Thymus (tissue), 11 donors: ENCODE measurements around the gene TADA2A. TPM values are rescaled to one million over a fixed set of nuclear protein-coding genes. Genes with fewer than 3 reads are reported as not detected.

Source experiments
- DNase-seq, 9 donors: peaks; one replicate each; pipeline ENCODE4 v3.0.0-alpha.2; 2013; ENCODE audit warnings: low spot score in 9 of 9, low read depth in 6 of 9, missing footprints in 1 of 9
- H3K27ac ChIP-seq, 2 donors: one replicate each; pipeline ENCODE4 v1.5.1; 2013; ENCODE audit warnings: control low read depth in 1 of 2, low read depth in 1 of 2, low read length in 1 of 2, mild to moderate bottlenecking in 1 of 2, moderate library complexity in 1 of 2
- H3K27me3 ChIP-seq, 2 donors: one replicate each; pipeline ENCODE4 v1.5.1; 2013; ENCODE audit warnings: low read length in 1 of 2; ENCODE audit not compliant: control insufficient read depth in 2 of 2, insufficient read depth in 1 of 2
- H3K36me3 ChIP-seq, 2 donors: one replicate each; pipeline ENCODE4 v1.5.1; 2013; ENCODE audit warnings: low read length in 1 of 2, mild to moderate bottlenecking in 1 of 2, moderate library complexity in 1 of 2; ENCODE audit not compliant: control insufficient read depth in 2 of 2, insufficient read depth in 2 of 2
- H3K4me1 ChIP-seq, 2 donors: one replicate each; pipeline ENCODE4 v1.5.1; 2013; ENCODE audit warnings: low read length in 2 of 2; ENCODE audit not compliant: control insufficient read depth in 2 of 2, insufficient read depth in 2 of 2
- H3K4me3 ChIP-seq, 2 donors: one replicate each; pipeline ENCODE4 v1.5.1; 2013; ENCODE audit warnings: low read length in 2 of 2, control low read depth in 1 of 2, mild to moderate bottlenecking in 1 of 2
- H3K9me3 ChIP-seq, 2 donors: one replicate each; pipeline ENCODE4 v1.5.1; 2013; ENCODE audit warnings: low read length in 1 of 2, mild to moderate bottlenecking in 1 of 2; ENCODE audit not compliant: control insufficient read depth in 2 of 2, insufficient read depth in 1 of 2
- WGBS: extraction: QIAGEN DNeasy Blood & Tissue Kit; methylation state at CpG from one replicate; pipeline ENCODE4 v1.1.7; 2013; 5-methylcytosine and 5-hydroxymethylcytosine counted together
- polyA plus RNA-seq: library from polyadenylated mRNA; stranded (reverse); fragments of 200-250 nt; gene quantifications from one replicate; pipeline ENCODE4 v1.2.3, GENCODE V29; 2013
- total RNA-seq: library from RNA; stranded (reverse); fragments of 120-200 nt; gene quantifications from one replicate; pipeline ENCODE4 v1.2.4, GENCODE V29; 2013
- donor health status: healthy.

Gene TADA2A
- total and polyA plus RNA-seq, 2 donors: 14.8 to 18.8 TPM

DNA sequence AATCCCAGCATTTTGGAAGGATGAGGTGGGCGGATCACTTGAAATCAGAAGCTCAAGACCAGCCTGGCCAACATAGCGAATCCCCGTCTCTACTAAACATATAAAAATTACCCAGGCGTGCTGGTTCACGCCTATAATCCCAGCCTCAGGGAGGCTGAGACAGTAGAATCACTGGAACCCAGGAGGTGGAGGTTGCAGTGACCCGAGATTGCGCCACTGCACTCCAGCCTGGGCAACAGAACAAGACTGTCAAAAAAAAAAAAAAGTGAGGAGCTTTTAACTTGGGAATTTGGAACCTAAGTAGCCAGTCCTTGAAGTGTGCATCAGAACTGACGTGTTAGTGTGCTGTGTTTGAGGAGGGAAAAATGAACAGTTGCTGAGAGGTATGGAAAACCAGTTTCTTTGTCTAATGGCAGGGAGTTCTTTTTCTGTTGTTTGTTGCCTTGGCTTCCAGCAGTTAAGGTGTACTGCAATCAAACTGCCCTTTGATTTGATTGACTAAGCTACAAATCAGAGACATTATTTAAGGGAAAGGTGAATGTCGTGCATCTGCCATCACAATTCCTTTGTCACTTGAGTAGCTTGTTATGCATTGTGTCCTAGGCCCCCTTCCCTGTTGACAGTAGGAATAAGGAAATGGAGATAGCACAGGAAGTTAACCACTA is 74.4 kb downstream of the TADA2A start:
- Histone ChIP-seq H3K4me1 (peaks cover 0 to 4% of the 10 kb centered on the region in 2 donors), H3K27ac (peak overlapping the region in 1 of 2 donors; percentile 1)
- DNase-seq: no peak

DNA sequence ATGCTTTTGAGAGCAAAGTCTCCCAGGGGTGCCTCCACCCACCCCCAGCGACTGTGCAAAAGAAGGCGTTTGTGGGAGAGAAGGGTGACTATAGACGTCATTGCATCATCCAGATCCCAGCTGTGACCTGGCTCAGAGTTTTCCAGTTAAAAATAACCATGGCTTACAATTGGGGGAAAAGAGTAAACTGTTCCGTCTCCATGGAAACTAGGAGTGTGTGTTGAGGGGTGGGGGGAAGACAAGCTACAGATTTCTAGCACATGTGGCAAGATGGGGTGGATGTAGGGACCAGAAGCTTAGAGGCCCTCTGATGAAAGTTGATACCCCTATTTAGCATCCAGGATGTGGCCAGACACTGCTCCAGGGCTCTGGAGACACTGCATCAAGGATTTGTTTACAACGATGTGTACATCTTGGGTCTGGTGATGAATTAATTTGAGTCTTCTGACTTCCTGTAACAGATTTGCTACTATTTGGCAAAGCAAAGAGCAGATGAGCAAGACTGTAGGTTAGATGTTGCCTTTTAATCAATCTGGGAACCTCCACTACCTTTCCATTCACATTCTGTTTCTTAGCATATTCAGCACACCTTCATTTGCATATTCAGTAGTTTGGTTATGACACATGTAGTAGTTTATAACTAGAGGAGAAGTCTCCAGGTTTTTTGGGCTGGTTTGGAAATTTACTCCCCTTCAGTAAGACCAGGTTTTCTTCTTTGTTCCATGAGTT is 76.8 kb downstream of the TADA2A start:
- Histone ChIP-seq H3K4me3 (no peak overlapping the region), H3K9me3 (no peaks in the 10 kb centered on the region), H3K4me1 (peaks cover 0 to 5% of the 10 kb centered on the region in 2 donors), H3K27me3 (peaks cover 3 to 4% of the 10 kb centered on the region in 2 donors), H3K27ac (peak overlapping the region in 1 of 2 donors; percentile 31), H3K36me3 (peaks cover 4 to 9% of the 10 kb centered on the region in 2 donors)
- WGBS: 93% methylated on average over 5 of the region's 5 CpGs
- no peak for DNase-seq

More for the DNA sequence above, 74.4 kb downstream of the TADA2A start:
- Histone ChIP-seq H3K36me3 (peaks cover 24 to 26% of the 10 kb centered on the region in 2 donors), H3K9me3 (no peaks in the 10 kb centered on the region), H3K27me3 (no peaks in the 10 kb centered on the region), H3K4me3 (no peak overlapping the region)
- 98% methylated on average over 9 of the region's 9 CpGs for whole genome bisulfite sequencing

DNA sequence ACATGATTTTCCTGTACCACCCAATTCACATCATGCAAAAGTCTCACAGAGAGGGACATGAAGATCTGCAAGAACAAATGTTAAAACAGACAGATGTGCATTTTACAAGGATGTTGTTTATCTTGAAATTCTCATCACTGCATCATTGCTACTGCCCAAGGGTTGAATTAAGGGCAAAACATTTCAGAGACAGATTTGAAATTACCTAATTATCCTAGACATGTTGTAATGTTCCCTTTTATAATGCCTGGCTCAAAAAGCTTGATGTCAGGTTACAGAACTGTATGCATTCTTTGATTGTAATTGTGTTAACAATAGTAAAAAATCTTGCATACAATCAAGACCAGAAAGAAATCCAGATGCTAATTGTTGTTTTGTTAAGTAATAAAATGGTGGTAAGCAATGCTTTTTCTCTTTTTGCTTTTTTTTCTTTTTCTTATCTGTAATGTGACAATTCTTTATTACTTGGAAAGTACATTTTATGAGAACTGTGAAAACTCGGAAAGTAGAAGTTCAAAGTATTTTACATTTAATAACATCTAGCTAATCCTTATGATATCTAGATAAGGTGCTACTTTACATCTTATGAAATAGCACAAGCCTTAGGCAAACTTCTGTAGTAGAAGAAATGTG is 79.4 kb downstream of the TADA2A start:
- DNase-seq: no peak
- Histone ChIP-seq H3K27ac (no peak overlapping the region), H3K4me3 (no peak overlapping the region), H3K9me3 (no peaks in the 10 kb centered on the region), H3K27me3 (peaks cover 8 to 19% of the 10 kb centered on the region in 2 donors), H3K36me3 (peaks cover 0 to under 1% of the 10 kb centered on the region in 2 donors), H3K4me1 (peaks cover 4 to 23% of the 10 kb centered on the region in 2 donors)
- 99% methylated on average over 1 of the region's 1 CpG for WGBS

DNA sequence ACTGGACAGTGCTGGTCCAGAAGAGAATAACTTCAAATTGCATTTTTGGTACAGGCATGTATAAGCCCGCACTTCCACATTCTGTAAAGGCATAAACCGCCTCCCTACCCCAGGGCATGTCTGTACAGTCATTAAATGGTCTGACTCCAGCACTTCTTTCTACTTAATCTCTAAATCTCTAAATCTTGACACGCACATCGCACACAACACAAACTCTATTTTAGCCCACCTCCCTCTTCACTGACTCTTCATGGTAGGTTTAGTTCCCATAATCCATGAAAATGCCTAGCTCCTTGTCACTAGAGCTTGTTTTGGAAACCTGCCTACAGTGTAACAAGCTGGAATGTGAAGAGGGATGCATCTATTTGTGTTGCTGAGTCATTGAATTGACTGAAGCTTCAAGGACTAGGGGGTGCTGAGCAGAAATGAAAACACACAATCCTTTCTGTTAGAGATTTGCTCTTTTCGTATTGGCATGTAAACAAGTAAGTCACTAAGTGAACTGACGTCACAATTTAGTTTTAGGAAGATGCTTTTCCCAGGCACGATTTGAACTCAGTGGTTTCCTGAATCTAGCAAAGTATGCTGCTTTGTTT is 81.4 kb downstream of the TADA2A start:
- peaks cover 4 to 23% of the 10 kb centered on the region in 2 donors for H3K4me1 ChIP-seq
- WGBS: 33% methylated on average over 7 of the region's 7 CpGs
- H3K27ac ChIP-seq: peak overlapping the region; percentile 46 to 78
- no peaks in the 10 kb centered on the region for H3K9me3 ChIP-seq
- DNase-seq: peak in 3 of 9 donors; percentile 10 to 35 (median 11)
- H3K36me3 ChIP-seq: no peaks in the 10 kb centered on the region
- H3K27me3 ChIP-seq: peaks cover 8 to 19% of the 10 kb centered on the region in 2 donors
- H3K4me3 ChIP-seq: peak overlapping the region in 1 of 2 donors; percentile 78

DNA sequence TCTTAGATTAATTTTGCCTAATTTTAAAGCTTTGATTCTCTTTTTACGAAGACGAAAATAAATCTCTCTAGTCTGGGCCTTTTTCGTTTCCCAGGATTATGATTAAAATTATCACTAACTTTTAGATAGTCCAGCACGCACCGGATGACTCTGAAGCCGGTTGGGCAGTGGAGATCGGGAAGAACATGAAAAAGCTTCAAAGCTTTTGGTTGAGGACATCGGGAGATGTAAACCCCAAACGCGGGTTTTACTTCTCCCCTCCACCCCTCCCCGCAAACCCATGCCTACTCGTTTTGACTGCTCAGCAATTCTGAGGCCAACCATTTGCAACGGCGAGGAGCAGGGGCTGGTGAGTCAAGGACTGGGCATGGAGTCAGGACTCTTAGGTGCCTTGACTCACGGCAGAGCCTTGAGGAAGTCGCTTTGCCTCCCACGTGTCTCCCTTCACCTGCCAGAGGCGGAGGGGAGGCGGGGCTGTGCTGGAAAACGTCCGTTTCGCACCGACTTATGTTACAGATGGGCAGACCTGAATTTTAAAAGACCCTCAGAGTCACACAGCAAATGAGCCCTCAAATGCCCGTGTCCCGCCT is 82.0 kb downstream of the TADA2A start:
- Histone ChIP-seq H3K9me3 (no peaks in the 10 kb centered on the region), H3K4me3 (peak overlapping the region; percentile 62 to 78), H3K27me3 (peaks cover 8 to 19% of the 10 kb centered on the region in 2 donors), H3K27ac (peak overlapping the region; percentile 78 to 95), H3K4me1 (peaks cover 4 to 22% of the 10 kb centered on the region in 2 donors), H3K36me3 (no peaks in the 10 kb centered on the region)
- peak in 7 of 9 donors; percentile 12 to 58 (median 28) for DNase-seq
- WGBS: 5% methylated on average over 25 of the region's 25 CpGs

DNA sequence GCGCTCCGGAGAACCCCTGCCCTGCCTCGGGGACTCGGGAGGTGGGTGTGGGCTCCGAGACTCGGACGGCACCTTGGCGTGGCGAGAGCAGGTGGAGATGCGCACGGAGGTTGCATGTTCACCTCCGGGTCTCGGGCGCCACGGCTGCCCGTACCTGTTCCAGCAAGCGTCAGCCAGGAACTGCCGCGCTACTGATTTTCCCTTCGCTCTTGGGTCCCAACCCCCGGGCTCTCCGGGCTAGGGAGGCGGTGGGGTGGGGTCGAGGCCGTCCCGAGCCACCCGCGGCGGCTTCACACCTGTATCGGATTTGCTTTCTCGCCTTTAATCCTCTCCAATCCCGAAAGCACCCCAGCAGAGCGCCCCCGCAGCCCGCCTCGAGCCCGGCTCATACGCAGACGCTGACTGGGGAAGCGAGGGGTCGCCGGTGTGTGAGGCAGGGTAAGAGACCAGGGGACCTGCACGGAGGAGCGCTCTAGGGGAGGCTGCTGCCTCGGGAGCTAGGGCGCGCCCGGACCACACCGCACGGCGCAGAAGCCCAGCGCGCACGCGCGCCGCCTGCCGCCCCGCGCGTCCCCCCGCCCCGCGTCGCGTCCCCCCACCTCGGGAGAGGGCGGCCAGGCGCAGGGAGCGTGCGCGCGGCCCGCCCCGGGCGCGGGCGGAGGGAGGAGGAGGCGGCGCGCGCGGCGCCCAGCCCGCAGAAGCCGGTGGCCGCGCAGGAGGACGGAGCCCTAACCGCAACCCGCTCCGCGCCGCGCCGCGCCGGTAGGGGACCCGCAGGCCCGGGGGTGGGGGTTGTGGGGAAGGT is 82.7 kb downstream of the TADA2A start, which contains the start of gene DUSP14:
DUSP14 (plus strand) TSS at position 695 of the 805 bp plus-strand sequence. CDS start 22,382 bp downstream, outside the sequence.
- DNase-seq: peak; percentile 24 to 88 (median 70)
- peaks cover 4 to 22% of the 10 kb centered on the region in 2 donors for H3K4me1 ChIP-seq

DNA sequence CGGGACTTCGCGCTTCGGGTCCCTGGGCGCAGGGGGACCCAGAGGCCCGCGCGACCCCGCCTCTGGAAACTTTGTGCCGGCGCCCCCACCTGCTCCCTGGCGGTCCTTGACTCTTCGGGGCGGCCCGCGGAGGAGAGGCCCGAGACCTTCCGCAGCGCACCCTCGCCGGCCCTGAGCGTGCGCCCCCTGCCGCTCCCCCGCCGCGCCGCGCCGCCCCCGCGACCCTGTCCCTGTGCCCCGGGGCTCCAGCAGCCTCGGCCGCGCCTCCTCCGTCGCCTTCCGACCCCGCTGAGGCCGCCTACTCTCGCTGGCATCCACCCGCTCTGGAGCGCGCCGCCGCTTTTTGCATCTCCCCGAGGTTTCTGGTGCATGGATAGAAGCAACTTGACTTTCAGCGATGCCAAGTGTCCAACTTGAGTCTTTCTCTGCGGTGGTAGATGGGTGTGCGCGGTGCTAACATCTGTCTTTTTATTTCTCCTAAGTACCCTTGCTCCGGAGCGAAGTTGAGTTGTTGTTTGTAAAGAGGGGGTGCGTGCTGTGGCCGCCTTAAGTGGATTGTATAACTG is 83.4 kb downstream of the TADA2A start:
- peak overlapping the region; percentile 60 to 78 for H3K4me3 ChIP-seq
- peaks cover 8 to 19% of the 10 kb centered on the region in 2 donors for H3K27me3 ChIP-seq
- H3K36me3 ChIP-seq: no peaks in the 10 kb centered on the region
- H3K4me1 ChIP-seq: peaks cover 4 to 22% of the 10 kb centered on the region in 2 donors
- peak overlapping the region; percentile 10 to 80 for H3K27ac ChIP-seq
- peak; percentile 16 to 84 (median 57) for DNase-seq
- WGBS: under 1% methylated on average over 56 of the region's 56 CpGs
- no peaks in the 10 kb centered on the region for H3K9me3 ChIP-seq

More for the DNA sequence above, 82.7 kb downstream of the TADA2A start, which contains the start of gene DUSP14:
- Histone ChIP-seq H3K4me3 (peak within 1 kb of the TSS; percentile 62 to 78), H3K27ac (peak within 1 kb of the TSS; percentile 78 to 95), H3K27me3 (peaks cover 8 to 19% of the 10 kb centered on the region in 2 donors), H3K9me3 (no peaks in the 10 kb centered on the region), H3K36me3 (no peaks in the 10 kb centered on the region)
- under 1% methylated on average over 99 of the region's 100 CpGs for WGBS
